WTC11 (cell line): Measurements from ENCODE around the gene FBN3.

Source experiments
- ATF3 ChIP-seq: sonication (generic); formaldehyde crosslinking; conservative IDR thresholded peaks from 2 replicates; pipeline ENCODE4 v1.8.1; 2022; ENCODE audit warnings: mild to moderate bottlenecking, missing genetic modification reagents
- CTCF ChIP-seq: fragments of 200-600 bp; IDR thresholded peaks from 2 replicates; pipeline ENCODE4 v1.8.0; 2022; ENCODE audit warnings: antibody characterized with exemption
- HMGXB4 ChIP-seq: sonication (generic); formaldehyde crosslinking; IDR thresholded peaks from 2 replicates; pipeline ENCODE4 v1.8.1; 2023; ENCODE audit warnings: mild to moderate bottlenecking, moderate library complexity, missing genetic modification reagents
- RELA ChIP-seq: sonication (generic); formaldehyde crosslinking; IDR thresholded peaks from 2 replicates; pipeline ENCODE4 v1.8.1; 2022; ENCODE audit warnings: missing genetic modification reagents, mild to moderate bottlenecking, borderline replicate concordance
- SP1 ChIP-seq: sonication (generic); formaldehyde crosslinking; conservative IDR thresholded peaks from 2 replicates; pipeline ENCODE4 v1.8.1; 2022; ENCODE audit warnings: missing genetic modification reagents
- USF2 ChIP-seq: sonication (generic); formaldehyde crosslinking; IDR thresholded peaks from 2 replicates; pipeline ENCODE4 v1.8.1; 2023; ENCODE audit warnings: mild to moderate bottlenecking, missing genetic modification reagents, moderate library complexity

GRCh38 chr19:8150178-8150865 is 930 bp upstream of the FBN3 start:
- TF ChIP-seq HMGXB4 (no peak), CTCF (no peak), RELA (CRISPR knock-in tag) (no peak), USF2 (no peak), SP1 (CRISPR knock-in tag) (no peak), ATF3 (CRISPR knock-in tag) (no peak)
